Activated CD4-positive, alpha-beta T cell treated with anti-CD3 and anti-CD28 coated beads, Interleukin-10, Interleukin-2, amounts not matched to agents 100 ng/mL and 50 ng/mL, durations not matched to agents 16 hours and 8 hours (primary cell): ENCODE results near the gene UBR4.

ENCODE experiments used
- DNase-seq: peaks from one replicate; pipeline ENCODE4 v3.0.0-alpha.2; 2020

Gene UBR4

GRCh38 chr1:19032413-19032695 lies 177.7 kb downstream of the UBR4 start:
- DNase-seq = no peak

DNA sequence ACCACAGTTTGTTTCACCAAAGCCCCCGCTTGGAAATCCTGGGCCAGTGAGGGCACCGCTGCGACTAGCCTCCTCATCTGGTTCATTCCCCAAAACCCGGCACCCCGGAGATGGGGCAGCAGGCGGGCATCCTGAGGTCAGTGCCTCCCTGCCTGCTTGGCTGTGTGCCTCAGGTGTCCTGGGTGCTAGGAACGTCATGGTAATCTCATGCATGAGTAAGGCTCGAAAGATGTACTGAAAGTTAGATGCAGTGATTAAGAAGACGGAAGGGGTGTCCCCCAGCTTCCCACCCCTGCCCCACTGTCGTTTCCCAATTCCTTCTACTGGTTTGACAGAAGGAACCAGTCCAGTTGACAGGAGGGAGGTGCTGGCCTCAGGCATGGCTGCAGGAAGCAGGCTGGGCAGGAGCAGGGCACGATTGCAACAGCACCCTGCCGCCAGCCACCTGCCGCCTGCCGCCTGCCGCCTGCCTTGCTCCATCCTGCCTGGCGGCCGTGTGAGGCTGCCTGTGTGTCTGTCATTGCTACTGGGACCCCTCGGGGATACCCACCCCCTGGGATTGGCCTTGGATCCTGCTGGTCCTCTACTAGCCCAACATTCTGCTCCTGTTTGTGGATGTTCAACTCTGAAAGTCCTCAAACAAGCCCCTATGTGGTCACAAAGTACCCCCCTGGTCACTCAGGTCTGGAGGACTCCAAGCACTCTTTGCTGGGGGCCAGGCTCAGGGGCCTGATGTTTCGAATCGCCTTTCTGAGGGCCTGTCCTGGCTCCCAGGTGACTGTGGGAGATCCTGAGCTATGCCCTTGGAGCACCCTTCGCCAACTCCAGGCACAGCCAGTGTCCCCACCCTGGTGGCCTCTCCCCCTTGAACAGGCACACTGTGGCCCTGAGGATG lies 180.6 kb downstream of the UBR4 start:
- no peak for DNase-seq

DNA sequence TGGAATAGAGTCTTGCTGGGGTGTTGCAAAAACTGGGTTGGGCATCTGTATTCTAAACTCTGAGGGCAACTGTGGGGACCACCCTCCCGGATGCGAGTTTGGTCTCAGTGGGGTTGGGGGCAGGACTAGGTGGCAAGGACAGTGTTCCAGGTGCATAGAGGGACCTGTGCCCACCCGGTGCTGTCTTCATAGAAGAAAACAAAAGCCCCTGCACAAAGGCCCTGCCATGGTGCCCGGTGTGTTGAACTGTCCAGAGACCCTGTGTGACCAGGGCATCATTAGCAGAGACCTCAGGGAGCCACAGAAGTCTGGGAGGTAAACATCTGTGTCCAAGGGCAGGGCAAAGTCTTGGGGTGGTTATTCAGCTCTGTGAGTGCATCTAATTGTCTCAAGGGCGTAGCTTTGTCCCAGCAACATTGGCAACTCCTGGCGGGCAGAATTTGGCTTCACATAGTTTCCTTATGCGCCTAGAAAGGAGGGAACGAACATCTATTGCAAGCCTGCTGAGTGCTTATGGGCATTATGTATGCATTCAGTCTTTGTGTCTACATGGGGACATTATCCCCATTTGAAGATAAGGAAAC lies 181.4 kb downstream of the UBR4 start:
- DNase-seq = no peak

DNA sequence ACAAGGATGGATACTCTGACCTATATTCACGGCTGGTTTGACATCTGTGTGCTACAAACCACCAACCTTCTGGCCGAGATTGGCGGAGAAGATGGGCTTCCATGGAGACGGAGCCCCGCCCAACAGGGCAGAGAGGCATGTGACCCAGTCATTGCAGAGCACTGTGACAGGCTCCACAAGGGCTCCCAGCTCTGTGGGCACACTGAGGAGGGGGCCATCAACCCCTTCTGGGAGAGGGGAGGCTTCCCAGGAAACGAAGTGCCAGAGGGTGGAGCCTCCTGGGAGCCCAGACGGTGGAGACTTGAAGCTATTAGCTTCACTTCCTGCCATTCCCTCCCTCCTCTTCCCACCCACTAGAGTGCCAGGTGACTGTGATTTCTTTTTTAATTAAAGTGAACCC lies 182.0 kb downstream of the UBR4 start:
- no peak for DNase-seq
